RWPE1 (cell line): ENCODE results near the gene CALY.

Source experiments
- CTCF ChIA-PET: fragments of 350-600 bp; sonication (Branson Sonifier 250); formaldehyde crosslinking; extraction: SDS; loops from one replicate; lab custom pipeline; 2021; lab: Yijun Ruan, JAX
- POLR2A ChIA-PET: fragments of 400-600 bp; formaldehyde crosslinking; extraction: SDS; loops from one replicate; lab custom pipeline; 2020; ENCODE audit warnings: antibody characterized with exemption; ENCODE audit not compliant: low non-redundant PET; lab: Yijun Ruan, JAX
- DNase-seq: peaks from one replicate; pipeline ENCODE4 v3.0.0; 2012; ENCODE audit warnings: low spot score
- H3K27ac ChIP-seq: fragments of 450-650 bp; 2 replicates; pipeline ENCODE4 v1.5.1; 2017
- TF ChIP-seq, protein P1 (sequence below): fragments of 450-650 bp; conservative IDR thresholded peaks from 2 replicates; pipeline ENCODE4 v1.5.1; 2017; ENCODE audit warnings: low read depth, mild to moderate bottlenecking

The CALY gene

DNA sequence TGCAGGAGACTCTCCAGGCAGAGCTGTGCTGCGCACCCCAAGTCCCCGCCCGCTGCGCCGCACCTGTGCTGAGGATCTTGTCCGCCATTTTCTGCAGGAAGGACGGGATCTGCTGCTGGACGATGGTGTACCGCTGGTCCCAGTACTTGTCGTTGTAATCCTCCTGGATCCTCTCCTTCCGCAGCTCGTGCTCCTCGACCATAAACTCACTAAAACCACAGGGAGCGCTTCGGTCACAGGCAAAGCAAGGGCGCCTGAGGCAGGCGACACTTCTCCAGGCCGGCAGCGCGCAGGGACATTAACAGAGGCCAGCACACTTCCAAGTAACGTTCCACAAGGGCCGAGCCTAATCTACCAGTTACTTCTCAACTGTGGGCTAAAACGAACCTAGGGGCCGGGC lies 46.9 kb downstream of the CALY start:
- ChIA-PET CTCF (no interaction called here), POLR2A (no interaction called here)
- TF ChIP-seq, protein P1, sequence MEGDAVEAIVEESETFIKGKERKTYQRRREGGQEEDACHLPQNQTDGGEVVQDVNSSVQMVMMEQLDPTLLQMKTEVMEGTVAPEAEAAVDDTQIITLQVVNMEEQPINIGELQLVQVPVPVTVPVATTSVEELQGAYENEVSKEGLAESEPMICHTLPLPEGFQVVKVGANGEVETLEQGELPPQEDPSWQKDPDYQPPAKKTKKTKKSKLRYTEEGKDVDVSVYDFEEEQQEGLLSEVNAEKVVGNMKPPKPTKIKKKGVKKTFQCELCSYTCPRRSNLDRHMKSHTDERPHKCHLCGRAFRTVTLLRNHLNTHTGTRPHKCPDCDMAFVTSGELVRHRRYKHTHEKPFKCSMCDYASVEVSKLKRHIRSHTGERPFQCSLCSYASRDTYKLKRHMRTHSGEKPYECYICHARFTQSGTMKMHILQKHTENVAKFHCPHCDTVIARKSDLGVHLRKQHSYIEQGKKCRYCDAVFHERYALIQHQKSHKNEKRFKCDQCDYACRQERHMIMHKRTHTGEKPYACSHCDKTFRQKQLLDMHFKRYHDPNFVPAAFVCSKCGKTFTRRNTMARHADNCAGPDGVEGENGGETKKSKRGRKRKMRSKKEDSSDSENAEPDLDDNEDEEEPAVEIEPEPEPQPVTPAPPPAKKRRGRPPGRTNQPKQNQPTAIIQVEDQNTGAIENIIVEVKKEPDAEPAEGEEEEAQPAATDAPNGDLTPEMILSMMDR = no peak
- DNase-seq = no peak
- H3K27ac ChIP-seq = no peak overlapping the region

DNA sequence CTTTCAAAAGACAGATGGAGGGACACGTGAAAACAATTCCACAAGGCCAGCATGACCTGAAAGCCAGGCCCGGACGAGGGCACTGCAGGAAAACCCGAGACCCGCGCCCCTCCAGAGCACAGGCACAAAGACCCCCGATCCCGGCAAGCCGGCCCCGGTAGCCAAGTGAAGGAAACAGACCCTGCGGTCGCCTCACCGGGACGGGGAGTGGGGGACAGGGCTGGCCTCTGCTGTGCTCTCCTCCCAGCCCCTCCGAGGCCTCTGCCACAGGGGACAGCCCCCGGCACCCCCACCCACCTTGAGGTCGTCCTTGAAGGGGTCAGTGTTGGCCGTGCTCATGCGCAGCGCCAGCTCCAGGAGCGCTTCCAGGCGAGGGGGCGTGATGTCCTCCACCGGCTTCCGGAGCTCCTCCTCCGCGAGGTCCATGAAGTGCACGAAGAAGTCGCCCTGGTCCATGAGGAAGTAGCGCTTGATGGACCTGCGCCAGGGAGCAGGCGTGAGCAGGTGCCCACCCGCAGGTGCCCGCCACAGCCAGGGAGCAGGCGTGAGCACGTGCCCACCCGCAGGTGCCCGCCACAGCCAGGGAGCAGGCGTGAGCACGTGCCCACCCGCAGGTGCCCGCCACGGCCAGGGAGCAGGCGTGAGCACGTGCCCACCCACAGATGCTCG lies 48.7 kb downstream of the CALY start:
- no peak overlapping the region for H3K27ac ChIP-seq
- ChIA-PET CTCF (interaction anchor here (0.6 kb wide), 1 partner anchor 17 kb away, joined by 3 read pairs; no protein-coding TSS in a partner anchor), POLR2A (no interaction called here)
- no peak for DNase-seq
- TF ChIP-seq, protein P1 = no peak

DNA sequence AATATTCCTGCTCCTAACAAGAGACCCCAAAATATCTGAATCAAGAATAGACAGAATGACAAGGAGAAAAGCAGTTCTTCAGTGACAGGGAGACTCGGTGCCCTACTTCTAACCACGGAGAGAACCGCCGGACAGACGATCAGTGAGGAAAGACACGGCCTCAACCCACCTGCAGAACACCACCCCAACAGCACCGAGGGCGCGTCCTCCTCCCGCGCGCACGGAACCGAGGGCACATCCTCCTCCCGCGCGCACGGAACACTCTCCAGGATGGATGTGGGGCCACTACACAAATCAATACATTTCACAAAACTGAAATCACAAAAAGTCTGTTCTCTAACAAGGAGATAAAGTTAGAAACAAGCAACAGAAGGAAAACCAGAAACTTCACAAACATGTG lies 50.3 kb downstream of the CALY start:
- H3K27ac ChIP-seq = no peak overlapping the region
- POLR2A ChIA-PET = no interaction called here
- no peak for DNase-seq
- CTCF ChIA-PET = interaction anchor here (0.9 kb wide), 1 partner anchor 43 kb away, joined by 3 read pairs; no protein-coding TSS in a partner anchor
- TF ChIP-seq, protein P1 = no peak

DNA sequence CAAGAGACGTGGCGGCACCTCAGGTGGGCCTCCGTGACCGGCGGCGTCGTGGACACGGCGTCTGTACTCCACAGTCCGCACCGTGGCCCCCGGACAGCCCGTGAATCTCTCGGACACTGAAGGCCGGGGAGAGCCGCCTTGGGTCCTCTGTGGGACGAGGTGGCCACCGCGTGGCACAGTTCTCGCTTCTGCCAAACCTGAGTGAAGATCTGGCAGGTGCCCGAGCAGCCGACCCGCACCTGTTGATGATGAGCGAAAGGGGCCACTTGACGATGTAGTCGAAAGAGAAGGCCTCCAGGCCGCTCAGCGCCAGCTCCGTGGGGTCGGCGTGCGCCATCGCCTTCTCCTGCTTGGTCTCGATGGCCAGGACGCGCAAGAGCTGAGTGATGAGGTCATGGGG lies 51.5 kb downstream of the CALY start:
- DNase-seq = no peak
- ChIA-PET CTCF (interaction anchor here (0.6 kb wide), 1 partner anchor 137 kb away, joined by 4 read pairs; no protein-coding TSS in a partner anchor), POLR2A (no interaction called here)
- H3K27ac ChIP-seq = no peak overlapping the region
- TF ChIP-seq, protein P1 = no peak

DNA sequence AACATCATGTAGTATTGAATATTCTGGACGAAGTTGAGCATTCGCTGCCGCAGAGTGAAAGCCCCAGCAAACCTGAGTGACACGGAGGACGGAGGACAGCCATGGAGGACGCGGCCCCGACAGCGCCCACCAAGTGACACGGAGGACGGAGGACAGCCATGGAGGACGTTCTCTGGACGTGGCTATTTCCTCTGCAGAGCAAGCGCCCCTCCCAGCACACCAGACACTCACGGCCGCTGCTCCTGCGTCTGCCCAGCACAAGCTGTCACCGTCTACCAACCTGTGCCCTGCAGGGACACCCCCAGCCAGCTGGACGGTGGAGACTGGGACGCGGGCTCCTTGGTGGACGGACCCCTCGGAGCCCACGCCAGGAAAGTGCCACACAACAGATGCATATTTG lies 52.8 kb downstream of the CALY start:
- POLR2A ChIA-PET = no interaction called here
- TF ChIP-seq, protein P1 = no peak
- CTCF ChIA-PET = interaction anchor here (0.6 to 0.7 kb wide), 2 partner anchors 10 to 16 kb away, joined by 3 to 4 read pairs; no protein-coding TSS in a partner anchor
- no peak for DNase-seq
- H3K27ac ChIP-seq = no peak overlapping the region

DNA sequence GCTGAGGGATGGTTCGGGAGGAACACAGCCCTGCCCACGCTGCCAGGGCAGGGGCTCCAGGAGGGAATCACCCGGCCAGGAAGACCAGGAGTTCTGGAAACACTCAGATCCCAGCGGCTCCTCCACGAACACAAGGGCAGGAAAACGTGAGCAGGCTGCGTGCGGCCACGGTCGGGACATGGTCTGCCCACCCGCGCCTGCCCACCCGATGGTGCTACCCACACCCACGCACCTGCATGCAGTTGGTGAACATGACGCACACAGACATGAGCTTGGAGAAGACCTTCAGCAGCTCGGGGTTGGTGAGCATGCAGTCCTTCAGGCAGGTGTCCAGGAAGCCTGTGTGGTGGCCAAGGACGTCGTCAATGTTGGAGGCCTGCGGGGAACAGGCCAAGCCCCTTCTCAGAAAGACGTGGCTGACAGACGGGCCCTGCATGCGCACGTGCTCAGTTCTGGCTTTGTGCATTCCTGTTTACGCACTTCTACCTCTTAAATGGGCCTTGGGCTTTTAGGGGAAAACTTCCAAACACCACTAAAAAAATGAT lies 53.8 kb downstream of the CALY start:
- POLR2A ChIA-PET = no interaction called here
- CTCF ChIA-PET = interaction anchor here (0.8 to 1.6 kb wide), 3 partner anchors 10 to 36 kb away, joined by 4 to 6 read pairs (median 4); no protein-coding TSS in a partner anchor

More for the DNA sequence above, 53.8 kb downstream of the CALY start:
- DNase-seq = no peak
- TF ChIP-seq, protein P1 = no peak
- no peak overlapping the region for H3K27ac ChIP-seq
